ENCODE measurements around the gene SLC25A29.

DNA sequence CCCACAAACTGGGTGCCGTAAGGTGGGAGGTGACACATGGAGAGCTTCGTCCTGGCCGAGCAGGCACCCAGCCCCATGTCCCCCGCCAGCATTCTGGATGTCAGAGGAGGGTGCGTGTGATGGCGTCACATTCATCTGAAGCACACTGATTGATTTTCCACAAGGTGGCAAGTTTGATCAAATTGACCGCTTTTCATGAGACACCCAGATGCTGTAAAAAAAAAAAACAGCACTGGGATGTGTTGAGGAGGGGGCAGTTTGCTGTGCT, 24.2 kb downstream of the SLC25A29 start:
- TF ChIP-seq, protein P1, sequence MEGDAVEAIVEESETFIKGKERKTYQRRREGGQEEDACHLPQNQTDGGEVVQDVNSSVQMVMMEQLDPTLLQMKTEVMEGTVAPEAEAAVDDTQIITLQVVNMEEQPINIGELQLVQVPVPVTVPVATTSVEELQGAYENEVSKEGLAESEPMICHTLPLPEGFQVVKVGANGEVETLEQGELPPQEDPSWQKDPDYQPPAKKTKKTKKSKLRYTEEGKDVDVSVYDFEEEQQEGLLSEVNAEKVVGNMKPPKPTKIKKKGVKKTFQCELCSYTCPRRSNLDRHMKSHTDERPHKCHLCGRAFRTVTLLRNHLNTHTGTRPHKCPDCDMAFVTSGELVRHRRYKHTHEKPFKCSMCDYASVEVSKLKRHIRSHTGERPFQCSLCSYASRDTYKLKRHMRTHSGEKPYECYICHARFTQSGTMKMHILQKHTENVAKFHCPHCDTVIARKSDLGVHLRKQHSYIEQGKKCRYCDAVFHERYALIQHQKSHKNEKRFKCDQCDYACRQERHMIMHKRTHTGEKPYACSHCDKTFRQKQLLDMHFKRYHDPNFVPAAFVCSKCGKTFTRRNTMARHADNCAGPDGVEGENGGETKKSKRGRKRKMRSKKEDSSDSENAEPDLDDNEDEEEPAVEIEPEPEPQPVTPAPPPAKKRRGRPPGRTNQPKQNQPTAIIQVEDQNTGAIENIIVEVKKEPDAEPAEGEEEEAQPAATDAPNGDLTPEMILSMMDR (IDR thresholded peaks at IDR 0.05), result no peak
- TF ChIP-seq ZFX (IDR thresholded peaks at IDR 0.05; ENCODE audit: borderline replicate concordance), result no peak

Measured in 22Rv1 (cell line).